Activated effector memory CD4-positive, alpha-beta T cell treated with Interleukin-2 at 50 U/mL for 16 hours (primary cell): ENCODE measurements around the gene NTRK1.

Experiments used
- DNase-seq: peaks from one replicate; pipeline ENCODE4 v3.0.0-alpha.2; 2020

The NTRK1 gene

DNA sequence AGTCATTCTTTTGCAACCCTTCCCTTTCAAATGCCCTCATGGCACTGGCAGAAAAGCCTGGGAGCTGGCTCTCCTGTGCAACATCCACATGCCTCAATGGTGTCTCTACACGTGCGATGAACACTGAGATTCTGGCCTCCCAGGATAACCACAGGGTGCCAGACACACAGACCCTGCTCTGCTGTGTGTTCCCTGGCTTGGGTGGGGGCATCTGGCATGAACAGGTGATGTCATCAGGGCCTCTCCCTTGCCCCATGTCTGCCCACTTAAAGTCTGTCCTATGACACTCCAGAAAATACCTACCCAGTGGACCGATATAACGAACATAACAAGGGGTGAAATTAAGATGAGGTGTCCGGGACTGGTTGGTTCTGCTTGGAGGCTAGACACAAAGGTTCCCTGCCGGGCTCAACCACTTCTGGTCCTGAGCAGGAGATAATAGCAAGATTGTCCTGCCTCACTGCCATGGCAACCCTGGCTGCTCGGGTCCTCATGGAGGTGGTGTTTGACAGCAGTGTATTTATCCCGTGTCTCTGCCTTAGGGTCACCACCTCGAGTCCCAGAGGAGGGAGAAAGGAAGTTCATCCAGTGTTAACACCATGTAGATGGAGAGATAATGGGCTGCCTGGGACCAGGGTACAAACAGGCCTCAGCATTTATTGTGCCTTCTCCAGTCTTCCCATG is 21.1 kb upstream of the NTRK1 start:
- DNase-seq, result no peak

DNA sequence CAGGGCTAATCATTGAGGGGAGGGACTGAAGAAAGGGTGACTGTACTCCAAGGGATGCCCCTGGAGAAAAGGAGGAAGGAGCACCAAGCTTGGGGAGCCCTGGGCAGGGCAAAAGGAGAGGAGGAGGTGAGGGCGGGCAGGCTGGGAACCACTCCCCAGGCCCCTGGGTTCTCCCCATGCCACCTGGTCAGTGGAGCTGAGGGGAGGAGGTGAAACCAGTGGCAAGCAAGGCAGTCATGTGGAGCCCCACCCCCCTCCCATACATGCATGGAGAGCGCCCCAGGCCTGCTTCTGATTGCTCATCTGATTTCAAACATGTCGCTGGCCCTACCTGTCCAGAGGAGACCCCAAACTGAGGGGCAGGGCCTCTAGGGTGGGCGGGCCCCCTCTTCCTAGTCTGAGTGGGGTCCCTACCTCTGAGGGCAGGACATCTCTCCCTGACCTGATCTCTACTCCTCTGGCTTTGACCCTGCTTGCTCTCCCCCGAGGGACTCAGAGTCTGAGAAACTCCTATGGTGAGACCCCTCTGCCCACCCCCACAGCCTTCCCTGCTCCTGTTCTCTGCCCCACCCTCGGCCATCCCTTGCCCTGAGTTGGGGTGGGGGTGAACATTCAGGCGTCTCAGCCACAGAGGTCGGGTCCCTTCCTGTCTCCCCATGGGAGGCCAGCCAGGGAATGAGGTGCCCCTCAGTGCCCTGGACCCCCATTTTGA is 20.3 kb upstream of the NTRK1 start:
- DNase-seq, result no peak

DNA sequence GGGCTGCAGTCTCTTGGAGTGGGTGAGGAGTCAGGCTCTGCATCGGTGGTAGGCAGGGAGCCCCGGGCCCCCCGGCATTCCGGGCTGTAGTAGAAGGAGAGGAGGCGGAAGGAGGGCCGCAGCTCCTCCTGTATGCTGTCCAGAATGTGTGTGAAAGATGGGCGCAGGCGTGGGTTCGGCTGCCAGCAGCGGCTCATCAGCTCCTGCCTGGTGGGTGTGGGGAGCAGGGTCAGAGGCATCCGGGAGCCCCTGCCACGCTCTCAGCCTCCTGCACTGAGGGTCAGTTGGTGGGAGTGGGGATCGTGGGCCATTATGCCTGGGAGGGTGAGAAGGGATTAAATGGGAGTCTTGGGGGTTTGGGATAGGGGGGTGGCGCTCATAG is 19.8 kb upstream of the NTRK1 start:
- no peak for DNase-seq

DNA sequence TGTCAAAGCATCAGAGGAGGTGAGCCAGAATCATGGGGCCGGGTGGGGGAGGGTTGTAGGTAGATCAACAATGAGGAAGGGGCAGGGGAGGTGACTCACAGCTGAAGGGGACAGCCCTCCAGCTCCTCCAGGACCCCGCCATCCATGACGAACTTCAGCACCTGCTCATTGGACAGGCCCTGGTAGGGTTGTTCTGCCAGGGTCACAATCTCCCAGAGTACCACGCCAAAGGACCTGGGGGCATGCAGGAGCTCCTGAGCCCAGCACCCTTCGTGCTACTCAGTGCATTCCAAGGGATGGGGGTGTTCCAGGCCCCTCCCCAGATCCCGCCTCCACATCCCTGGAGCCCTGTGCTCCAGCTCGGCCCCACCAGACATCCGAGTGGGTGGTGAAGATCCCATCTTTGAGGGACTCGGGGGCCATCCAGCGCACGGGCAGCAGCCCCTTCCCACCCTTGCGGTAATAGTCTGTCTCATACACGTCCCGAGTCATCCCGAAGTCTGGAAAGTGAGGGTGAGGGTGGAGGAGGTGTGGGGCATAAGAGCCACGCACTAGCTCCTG is 19.3 kb upstream of the NTRK1 start:
- DNase-seq, result no peak

DNA sequence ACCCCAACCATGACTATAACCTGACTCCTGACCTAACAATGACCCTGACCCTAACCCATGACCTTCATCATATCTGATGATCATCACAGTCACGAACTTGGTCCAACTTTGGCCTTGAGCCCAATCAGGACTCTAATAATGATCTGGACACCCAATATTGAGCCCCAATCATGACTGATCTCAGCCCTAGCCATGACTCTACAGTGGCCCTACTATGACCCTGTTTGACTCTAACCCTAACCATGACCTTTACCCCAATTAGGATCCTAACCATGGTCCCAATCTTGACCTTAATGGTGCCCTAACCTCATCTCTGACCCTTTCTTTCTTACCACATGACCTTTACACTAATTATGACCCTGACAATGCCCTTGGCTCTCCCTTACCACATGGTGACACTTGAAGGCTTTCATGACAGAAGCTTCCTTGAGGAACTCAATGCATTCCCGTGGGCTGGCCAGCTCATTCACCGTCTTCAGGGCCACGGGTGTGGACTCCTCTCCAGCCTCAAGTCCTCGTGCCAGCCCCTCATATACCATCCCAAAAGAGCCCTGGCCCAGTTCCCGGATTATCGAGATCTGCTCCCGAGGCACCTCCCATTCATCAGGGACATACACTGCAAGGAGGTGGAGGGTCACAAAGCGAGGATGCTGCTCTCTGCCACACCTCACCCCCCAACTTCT is 17.9 kb upstream of the NTRK1 start:
- no peak for DNase-seq

DNA sequence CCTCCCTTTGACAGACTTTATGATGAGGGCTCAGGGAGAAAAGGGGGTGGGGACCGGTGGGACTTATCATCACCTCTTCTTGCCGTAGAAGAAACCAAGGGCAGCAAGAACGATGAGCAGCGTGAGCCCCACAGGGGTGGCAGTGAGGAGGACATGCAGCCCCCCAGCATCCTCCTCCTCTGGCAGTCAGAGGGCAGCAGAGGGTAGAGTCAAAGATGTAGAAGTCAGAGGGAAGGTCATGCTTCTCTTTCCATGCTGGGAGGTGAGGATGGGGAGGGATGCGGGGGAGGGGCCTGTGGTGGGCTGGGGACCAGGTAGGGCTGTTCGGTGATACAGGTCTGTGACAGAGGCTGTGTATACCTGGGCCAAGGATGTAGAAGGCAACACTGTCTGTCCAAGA is 16.6 kb upstream of the NTRK1 start:
- no peak for DNase-seq

DNA sequence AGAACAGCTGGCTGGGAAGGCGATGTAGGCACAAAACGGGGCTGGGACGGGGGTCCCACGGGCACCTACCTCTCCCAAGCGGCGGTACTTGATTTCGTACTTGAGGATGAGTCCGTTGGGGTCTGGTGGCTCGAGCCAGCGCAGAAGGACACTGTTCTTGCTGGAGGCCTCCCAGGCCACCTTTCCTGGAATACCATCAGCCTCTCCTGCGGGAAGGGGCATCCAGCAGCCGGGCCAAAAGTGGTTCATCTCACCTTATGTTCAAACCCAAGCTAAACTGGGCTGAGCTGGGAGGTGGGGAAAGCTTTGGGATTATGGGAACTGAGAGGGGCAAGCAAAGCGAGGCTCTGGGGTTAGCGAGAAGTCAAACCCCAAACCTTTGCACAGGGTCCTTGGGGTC is 16.0 kb upstream of the NTRK1 start:
- DNase-seq, result no peak

DNA sequence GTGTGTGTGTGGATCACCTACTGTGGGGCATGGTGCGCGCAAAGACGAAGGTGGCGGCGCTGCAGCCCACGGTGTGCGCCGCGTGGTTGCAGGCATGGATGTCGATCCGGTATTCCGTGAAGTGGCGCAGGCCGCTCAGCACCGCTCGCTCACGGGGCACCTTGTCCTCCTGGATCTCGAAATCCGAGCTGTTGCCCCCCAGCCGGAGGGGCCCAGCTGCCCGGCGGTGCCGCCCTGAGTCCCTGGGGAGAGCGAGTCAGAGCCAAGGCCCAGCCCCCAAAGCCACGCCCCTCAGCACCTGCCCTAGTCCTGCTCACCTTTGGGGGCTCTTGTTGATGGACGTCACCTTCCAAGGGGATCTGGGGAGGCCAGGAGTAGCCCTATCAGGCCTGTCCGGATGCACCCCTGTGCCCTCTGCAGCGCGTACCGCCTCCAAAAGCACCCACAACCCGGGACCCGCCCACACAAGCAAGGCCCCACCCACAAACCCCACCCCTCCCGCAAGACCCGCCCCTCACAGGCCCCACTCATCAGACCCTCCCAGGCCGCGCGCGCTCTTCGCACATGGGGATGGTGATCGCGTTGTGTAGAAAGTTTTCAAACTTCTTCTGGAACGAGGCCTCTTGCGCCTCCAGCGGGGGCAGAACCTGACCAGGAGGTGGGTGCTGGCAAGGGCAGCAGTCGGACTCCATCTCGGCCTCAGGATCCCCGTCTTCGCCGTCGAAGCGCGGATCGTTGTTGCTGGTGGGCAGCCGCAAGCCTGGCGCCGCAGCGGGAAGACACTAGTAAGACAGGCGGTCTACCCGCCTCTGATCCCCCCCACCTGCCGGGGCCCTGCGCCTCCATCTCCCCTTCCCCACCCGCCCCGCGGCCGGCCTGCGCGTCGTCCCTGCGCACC is 15.4 kb upstream of the NTRK1 start:
- DNase-seq, result no peak

DNA sequence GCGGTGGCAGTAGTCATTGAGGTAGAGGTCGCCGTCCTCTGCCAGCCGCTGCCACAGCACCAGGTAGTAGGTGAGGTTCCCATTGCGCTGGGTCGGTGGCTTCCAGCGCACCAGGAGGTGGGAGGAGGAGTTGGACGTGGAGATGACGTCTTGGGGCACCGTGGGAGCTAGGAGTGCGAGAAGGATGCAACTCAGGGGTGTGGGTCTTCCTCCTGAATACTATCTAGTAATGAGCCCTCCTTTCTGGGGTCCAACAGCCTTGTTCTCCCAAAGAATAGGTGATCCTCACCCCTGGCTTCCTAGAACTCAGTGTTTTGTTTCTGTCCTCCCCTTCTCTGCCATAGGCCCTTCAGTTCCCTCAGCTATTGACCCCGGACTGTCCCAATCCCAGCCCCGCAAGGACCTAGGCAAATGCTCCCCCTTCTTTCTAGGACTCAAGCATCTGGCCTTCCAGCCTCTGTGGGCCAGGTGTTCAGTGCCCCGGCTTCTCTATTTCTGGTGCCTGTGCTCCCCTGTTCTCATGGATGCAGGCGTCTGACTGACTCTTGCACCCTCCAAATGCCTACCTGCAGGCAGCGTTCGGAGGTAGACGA is 14.6 kb upstream of the NTRK1 start:
- no peak for DNase-seq

DNA sequence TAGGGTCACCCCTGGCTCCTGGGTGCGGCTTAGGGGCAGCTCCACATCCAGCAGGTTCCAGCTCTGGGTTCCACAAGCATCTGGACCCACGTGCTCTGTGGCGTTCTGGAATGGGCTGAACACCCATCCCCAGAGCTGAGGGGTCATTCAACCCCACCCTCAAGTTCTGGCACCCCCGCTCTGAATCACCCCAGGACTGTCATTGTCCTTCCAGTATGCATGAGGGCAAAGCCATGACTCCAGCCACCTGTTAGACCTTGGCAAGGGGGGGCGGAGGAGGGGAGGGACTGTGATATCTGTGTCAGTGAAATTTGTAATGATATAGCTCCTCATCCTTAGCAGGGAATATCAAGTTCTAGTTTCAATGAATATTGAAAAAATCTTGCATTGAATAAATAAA is 14.0 kb upstream of the NTRK1 start:
- DNase-seq, result no peak

DNA sequence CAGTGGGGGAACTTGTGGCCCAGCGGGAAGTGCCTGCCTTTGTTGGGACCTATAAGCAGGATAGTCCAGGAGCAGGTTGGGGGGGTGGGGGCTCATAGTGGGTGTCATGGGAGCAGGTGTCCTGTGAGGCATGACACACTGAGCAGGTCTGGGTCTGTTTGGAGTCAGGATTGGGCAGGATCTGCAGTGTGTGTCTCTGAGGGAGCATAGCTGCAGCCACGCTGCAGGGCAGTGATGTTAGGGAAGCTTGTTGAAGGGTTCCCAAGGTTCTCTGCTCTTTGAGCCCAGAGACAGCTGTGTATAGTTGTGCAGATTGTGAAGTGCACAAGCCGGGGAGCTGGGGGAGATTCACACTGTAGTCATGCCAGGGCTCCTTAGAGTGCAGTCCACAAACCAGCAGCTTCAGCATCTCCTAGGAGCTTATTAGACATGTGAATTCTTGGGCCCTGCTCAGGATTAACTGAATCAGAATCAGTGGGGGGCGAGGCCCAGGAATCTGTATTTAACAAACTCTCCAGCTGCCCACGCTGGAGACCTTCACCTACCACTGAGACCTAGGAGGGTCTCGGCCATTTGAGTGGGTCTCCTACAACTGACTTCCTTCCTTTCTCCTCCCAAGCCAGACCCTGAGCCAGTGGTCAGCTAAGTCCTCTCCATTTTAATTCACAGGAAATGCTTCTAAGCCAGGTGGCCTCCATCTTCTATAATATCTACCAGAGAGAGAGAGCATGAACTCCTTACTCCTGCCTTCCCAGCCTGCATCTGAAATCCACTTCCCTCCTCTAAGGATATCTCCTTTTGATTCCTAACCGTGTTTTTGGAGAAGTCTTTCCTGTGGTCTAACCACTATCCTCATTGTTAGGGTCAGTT is 12.8 kb upstream of the NTRK1 start:
- no peak for DNase-seq

DNA sequence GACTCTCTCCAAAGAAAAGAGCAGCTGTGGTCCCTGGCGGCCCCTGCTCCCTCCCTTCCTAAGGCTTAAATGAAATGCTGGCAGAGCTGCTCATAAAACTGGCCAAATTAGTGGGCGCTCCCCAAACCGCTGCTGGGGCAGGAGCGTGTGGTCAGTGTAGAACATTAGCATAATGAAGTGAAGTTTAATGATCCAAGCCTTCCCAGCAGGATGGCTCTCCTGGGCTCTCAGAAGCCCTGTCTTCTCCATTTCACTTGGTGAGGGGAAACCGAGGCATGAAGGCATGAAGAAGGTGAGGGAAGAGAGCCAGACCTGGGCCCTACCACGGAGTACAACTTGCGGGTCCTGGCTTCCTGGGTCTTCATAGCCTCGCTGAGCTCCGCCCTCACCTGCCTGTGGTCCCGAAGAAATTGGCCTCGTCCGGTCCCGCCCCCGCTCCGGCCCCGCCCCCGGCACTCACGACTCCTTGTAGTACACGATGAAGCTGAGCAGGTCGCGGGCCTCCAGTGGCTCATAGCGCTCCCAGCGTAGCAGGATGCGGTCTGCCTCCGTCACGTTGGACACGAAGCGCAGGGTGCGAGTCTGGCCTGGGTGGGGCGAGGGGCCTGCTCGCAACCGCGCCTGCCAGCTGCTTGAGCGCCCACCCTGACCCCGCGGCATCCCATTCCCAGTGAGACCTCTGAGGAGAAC is 12.1 kb upstream of the NTRK1 start:
- peak; percentile 69 for DNase-seq

DNA sequence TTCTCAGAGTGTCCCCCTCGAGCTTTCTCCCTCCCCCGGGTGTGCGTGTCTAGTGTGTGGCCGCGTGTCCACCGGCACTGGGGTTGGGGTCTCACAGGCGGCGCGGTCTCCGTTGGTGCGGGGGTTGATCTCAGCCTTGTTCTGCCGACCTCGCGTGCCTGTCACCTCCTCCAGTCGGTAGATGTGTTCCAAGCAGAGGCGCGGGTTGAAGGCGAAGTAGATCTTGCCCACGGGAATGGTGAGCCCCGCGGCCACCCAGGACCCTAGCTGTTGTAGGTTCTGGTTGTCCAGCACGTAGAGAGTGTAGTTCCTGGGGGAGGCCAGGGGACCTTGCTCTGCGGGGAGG is 11.5 kb upstream of the NTRK1 start:
- no peak for DNase-seq

DNA sequence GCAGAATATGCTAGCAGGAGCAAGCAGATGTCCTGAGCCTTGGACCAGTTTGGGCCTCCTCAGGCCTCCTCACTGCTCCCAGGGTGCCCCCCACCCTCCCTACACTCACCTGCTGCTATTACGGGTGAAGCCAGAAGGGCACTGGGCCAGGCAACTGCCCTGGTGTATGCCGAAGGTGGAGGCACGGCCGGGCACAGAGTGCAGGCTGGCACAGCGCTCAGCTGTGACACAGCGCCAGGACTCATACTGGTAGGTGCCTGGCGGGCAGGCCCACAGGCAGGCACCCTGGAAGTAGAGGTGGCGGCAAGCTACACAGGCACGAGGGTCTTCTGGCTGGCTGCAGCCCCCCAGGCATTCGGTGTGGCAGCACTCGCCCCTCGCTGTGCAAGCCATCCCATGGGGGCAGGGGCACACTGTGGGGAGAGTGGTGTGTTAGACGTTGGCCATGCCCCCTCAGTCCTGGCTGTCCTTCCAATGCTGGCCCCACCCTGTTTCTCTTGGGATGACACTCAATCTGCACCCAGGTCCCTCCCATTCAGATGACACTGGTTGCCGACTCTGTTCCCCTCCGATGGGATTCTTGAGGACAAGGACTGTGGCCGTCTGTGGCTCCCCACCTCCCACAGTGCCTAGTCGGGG is 8.8 kb upstream of the NTRK1 start:
- DNase-seq, result no peak

DNA sequence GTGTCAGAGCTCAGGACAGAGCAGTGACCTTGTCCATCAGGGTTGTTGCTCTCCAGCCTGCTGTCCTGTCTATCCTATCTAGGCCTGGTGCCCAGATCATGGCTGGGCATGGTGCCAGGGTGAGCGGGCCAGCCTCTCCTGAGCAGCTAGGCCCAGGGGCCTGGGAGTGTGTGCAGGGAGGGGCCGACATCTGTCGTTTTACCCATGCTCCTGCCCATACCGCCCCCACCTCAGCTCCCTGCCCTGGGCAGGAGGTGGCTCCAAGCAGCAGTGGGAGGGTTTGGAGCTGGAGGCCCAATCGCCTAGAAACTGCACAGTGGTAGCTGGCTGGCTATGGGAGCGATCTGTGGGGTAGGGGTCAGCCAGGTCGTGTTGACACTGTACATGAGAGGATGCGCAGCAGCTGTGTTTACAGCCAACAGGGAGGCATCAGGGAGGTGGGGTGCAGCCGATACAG is 8.2 kb upstream of the NTRK1 start:
- DNase-seq, result no peak

DNA sequence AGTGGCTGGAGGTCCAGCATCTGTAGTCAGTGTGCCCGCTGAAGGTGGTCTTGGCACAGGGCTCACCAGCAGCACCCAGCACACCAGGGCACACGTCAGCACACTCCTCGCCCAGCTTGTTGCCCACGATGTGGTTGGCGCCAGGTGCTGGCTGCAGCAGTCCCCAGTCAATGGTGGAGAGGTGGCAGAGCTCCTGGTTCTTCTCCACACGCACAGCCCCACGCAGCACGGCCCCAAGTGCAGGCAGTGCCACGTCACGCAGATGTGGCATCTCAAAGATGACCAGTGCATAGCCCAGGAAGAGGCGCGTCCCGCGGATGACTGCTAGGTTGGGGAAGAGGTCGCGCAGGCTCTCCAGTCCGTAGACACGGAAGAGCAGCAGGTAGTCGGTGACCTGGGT is 6.9 kb upstream of the NTRK1 start:
- no peak for DNase-seq

DNA sequence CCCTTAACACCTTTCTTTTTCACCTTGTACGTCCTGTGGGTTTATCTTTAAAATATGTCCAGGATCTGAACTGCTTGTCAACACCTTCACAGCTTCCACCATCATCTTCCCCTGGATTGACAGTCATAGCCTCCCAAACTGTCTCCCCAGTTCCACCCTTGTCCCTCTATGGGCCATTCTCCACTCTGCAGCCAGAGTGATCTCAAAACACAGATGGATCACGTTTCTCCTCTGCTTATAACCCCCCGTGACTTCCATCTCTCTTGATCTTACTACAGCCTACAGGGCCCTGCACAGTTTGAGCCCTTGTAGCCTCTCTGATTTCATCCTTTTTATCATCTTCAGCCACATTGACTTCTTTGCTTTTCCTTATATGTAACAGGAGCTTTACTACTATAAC is 6.0 kb upstream of the NTRK1 start:
- DNase-seq, result no peak

DNA sequence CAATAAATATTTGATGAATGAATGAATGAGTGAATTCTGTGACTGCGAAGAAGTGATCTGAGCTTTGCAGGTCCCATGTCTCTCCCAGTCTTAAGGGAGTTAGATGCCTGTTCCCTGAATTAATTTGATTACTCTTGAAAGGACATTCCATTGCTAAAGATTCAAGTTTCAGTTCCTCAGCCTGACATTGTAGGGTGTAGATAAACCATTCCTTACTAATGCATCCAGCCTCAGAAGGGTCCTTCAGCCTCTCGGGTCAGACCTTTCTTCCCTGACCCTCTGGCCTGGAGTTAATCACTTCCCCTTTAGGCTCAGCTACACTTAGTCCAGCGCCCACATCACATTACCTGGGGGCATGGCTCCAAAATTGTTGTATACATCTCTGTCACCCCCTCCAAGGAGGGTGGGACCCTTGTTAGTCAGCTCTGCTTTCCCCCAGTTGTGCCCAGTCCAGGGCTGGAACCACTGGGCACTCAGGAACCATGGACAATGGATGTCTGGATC is 4.3 kb upstream of the NTRK1 start:
- DNase-seq, result no peak

DNA sequence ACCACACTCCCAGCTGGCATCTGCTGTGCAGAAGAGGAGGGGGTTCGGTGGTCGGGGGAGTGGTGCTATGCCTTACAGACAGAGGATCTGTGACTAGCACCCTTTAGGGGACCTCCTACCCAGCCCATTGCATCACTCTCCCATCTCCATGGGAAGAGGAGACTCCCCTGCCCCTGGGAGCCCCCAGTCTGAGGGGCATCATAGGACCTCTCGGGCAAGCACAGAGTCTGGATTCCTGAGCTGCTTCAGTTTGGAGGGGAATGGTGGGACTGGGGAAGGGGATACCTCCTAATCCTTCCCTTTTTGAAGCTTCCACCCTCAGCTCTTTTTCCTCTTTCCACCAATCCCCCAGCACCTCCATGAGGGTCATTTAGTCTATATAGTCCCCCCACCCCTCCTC is 3.1 kb upstream of the NTRK1 start:
- DNase-seq, result no peak

DNA sequence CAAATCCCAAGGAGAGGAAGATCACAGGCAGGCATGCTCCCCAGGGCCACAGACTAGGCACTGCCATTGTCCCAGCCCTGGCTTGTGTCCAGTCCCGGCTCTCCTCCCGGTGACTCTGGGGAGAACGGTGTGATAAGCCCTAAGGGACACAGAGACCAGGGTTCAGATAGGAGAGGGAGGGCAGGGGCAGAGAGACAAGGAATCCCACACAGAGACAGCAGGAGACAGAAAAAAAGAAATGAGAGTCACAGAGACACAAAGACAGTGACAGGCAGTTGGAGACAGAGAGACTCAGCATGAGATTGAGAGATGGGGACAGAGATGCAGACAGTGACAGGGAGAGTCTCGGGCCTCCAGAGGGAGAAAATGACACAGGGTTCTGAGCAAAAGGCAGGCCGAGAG is 2.1 kb upstream of the NTRK1 start:
- DNase-seq, result no peak
